Ishikawa (cell line): Measurements from ENCODE around the gene SCAANT1.

ENCODE experiments used
- CEBPB ChIP-seq: IDR thresholded peaks from 2 replicates; pipeline ENCODE4 v1.6.1; 2012
- CREB1 ChIP-seq: IDR thresholded peaks from 2 replicates; pipeline ENCODE4 v1.6.1; 2012; ENCODE audit warnings: low read depth
- EGR1 ChIP-seq: IDR thresholded peaks from 2 replicates; pipeline ENCODE4 v1.6.1; 2012
- EP300 ChIP-seq: IDR thresholded peaks from 2 replicates; pipeline ENCODE4 v1.6.1; 2012; ENCODE audit warnings: borderline replicate concordance
- FOXM1 ChIP-seq: IDR thresholded peaks from 2 replicates; pipeline ENCODE4 v1.6.1; 2012; ENCODE audit warnings: low read depth, borderline replicate concordance
- NFIC ChIP-seq: IDR thresholded peaks from 2 replicates; pipeline ENCODE4 v1.6.1; 2012
- RAD21 ChIP-seq: IDR thresholded peaks from 2 replicates; pipeline ENCODE4 v1.6.1; 2012; ENCODE audit warnings: low read depth
- TAF1 ChIP-seq: IDR thresholded peaks from 2 replicates; pipeline ENCODE4 v1.6.1; 2012; ENCODE audit warnings: low read depth, mild to moderate bottlenecking
- TCF12 ChIP-seq: IDR thresholded peaks from 2 replicates; pipeline ENCODE4 v1.6.1; 2012; ENCODE audit warnings: low read depth
- TEAD4 ChIP-seq: IDR thresholded peaks from 2 replicates; pipeline ENCODE4 v1.6.1; 2012
- YY1 ChIP-seq: IDR thresholded peaks from 2 replicates; pipeline ENCODE4 v1.6.1; 2012; ENCODE audit warnings: low read depth
- ZBTB7A ChIP-seq: IDR thresholded peaks from 2 replicates; pipeline ENCODE4 v1.6.1; 2012; ENCODE audit warnings: low read depth
- TF ChIP-seq, protein P1 (sequence below): IDR thresholded peaks from 2 replicates; pipeline ENCODE4 v1.6.1; 2012; ENCODE audit warnings: low read depth, mild to moderate bottlenecking
- TF ChIP-seq, protein P2 (sequence below): IDR thresholded peaks from 2 replicates; pipeline ENCODE4 v1.6.1; 2012
- TF ChIP-seq, protein P3 (sequence below): IDR thresholded peaks from 2 replicates; pipeline ENCODE4 v1.6.1; 2012

The SCAANT1 gene

DNA sequence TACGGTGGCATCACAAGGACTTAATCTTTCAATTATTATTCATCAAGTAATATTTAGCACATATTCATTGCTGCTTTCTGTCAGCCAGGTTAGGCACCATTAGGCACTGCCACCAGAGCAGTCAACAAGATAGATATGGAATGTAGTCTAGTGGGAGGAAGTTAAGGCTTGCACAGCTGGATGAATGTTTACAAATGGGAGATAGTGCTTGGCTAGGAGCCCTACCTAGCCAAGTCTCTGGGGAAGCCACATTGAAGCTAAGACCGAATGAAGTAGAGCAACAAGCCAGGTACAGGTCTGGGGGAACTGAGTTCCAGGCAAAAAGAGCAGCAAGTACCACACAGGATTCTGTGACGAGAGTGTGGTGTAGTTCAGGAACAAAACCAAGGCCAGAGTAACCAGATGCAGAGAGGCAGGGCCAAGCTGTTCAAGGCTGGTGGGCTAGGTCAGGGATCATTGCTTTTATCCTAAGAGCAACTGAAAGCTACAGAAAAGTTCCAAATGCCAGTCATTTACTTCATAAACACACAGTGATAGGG is 33.4 kb upstream of the SCAANT1 start:
- TF ChIP-seq EP300 (no peak), YY1 (no peak), ZBTB7A (no peak), RAD21 (no peak), FOXM1 (no peak), NFIC (no peak), TAF1 (no peak), EGR1 (no peak), CREB1 (no peak), TEAD4 (no peak), TCF12 (no peak), CEBPB (no peak)
- TF ChIP-seq, protein P1, sequence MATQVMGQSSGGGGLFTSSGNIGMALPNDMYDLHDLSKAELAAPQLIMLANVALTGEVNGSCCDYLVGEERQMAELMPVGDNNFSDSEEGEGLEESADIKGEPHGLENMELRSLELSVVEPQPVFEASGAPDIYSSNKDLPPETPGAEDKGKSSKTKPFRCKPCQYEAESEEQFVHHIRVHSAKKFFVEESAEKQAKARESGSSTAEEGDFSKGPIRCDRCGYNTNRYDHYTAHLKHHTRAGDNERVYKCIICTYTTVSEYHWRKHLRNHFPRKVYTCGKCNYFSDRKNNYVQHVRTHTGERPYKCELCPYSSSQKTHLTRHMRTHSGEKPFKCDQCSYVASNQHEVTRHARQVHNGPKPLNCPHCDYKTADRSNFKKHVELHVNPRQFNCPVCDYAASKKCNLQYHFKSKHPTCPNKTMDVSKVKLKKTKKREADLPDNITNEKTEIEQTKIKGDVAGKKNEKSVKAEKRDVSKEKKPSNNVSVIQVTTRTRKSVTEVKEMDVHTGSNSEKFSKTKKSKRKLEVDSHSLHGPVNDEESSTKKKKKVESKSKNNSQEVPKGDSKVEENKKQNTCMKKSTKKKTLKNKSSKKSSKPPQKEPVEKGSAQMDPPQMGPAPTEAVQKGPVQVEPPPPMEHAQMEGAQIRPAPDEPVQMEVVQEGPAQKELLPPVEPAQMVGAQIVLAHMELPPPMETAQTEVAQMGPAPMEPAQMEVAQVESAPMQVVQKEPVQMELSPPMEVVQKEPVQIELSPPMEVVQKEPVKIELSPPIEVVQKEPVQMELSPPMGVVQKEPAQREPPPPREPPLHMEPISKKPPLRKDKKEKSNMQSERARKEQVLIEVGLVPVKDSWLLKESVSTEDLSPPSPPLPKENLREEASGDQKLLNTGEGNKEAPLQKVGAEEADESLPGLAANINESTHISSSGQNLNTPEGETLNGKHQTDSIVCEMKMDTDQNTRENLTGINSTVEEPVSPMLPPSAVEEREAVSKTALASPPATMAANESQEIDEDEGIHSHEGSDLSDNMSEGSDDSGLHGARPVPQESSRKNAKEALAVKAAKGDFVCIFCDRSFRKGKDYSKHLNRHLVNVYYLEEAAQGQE = no peak
- TF ChIP-seq, protein P2, sequence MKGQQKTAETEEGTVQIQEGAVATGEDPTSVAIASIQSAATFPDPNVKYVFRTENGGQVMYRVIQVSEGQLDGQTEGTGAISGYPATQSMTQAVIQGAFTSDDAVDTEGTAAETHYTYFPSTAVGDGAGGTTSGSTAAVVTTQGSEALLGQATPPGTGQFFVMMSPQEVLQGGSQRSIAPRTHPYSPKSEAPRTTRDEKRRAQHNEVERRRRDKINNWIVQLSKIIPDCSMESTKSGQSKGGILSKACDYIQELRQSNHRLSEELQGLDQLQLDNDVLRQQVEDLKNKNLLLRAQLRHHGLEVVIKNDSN = no peak
- TF ChIP-seq, protein P3, sequence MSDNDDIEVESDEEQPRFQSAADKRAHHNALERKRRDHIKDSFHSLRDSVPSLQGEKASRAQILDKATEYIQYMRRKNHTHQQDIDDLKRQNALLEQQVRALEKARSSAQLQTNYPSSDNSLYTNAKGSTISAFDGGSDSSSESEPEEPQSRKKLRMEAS = no peak

DNA sequence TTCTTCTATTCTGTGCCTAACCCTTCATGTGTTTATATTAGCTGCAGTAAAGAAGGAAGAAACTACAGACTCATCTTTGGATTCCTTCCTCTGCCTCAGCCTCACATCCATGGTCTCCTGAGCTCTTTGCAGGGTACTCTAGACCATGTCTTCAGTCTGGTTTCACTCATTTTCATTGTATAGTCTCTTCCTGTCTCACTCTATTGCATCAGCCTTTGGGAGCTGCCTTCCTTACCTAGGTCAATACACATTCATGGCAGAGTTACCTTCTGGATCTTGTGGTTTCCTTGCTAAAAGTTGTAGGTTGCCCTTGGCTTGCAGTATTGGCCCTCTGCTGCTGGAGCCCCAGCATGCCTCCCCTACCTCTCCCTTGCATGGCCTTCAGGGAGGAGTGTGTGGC is 31.5 kb upstream of the SCAANT1 start:
- no peak for TF ChIP-seq NFIC
- TF ChIP-seq CREB1 = no peak
- no peak for TF ChIP-seq EP300

DNA sequence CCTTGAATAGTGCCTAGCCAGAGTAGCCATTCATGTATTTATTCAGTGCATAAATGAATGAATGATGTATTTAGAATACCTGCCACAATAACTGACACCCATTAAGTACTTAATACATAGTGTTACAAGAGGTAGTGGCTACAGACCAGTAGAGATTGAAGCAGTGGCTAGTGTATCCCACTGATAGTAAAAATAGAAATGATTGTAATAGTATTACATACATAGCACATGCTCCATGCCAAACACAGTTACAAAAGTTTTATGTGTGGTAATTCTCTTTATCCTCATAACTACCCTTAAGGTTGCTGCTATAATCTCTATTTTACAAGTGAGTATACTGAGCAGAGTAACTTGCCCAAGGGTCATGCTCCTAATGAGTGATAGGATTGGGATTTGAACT is 30.3 kb upstream of the SCAANT1 start:
- TF ChIP-seq EP300 (no peak), FOXM1 (no peak), YY1 (no peak), TCF12 (no peak), EGR1 (no peak), NFIC (no peak), CREB1 (no peak), TEAD4 (no peak), RAD21 (no peak), CEBPB (no peak), TAF1 (no peak), ZBTB7A (no peak)
- TF ChIP-seq, protein P3 = no peak
- TF ChIP-seq, protein P1 = no peak
- TF ChIP-seq, protein P2 = no peak

DNA sequence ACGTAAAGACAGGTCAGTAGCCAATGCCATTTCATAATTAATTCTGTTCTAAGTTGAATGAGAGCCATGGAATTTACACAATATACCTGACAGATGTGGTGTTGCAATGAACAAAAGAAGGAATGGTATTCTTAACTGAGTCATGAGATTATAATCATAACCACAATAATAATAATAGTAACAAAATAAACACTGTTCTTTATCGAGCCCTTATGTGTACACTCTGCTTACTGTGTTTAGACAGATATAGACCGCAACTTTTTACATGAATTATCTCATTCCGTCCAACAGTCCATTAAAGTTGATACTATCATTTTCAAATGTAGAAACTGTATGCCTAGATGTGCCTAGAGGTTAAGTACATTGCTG is 28.2 kb upstream of the SCAANT1 start:
- TF ChIP-seq EGR1 = no peak
- no peak for TF ChIP-seq CREB1
- no peak for TF ChIP-seq ZBTB7A
- TF ChIP-seq, protein P3 = no peak
- no peak for TF ChIP-seq RAD21
- TF ChIP-seq TEAD4 = no peak
- TF ChIP-seq YY1 = no peak
- TF ChIP-seq EP300 = no peak
- no peak for TF ChIP-seq CEBPB
- TF ChIP-seq, protein P1 = no peak
- no peak for TF ChIP-seq NFIC
- TF ChIP-seq TAF1 = no peak
- TF ChIP-seq, protein P2 = no peak
